H1 (cell line): ENCODE measurements around the gene HMGB4. TPM values are rescaled to one million over a fixed set of nuclear protein-coding genes. Genes with fewer than 3 reads are reported as not detected.

ENCODE experiments used
- CHD2 ChIP-seq: IDR thresholded peaks from 2 replicates; pipeline ENCODE4 v1.6.1; 2012; ENCODE audit warnings: low read length, improper control_type of control experiment
- CHD7 ChIP-seq: fragments of 300-600 bp; sonication (generic); IDR thresholded peaks from 2 replicates; pipeline ENCODE4 v1.7.1; 2012; ENCODE audit warnings: low read length, moderate library complexity, mild to moderate bottlenecking, inconsistent platforms; ENCODE audit not compliant: insufficient replicate concordance
- RXRA ChIP-seq: IDR thresholded peaks from 2 replicates; pipeline ENCODE4 v1.6.1; 2011; ENCODE audit warnings: low read depth, mild to moderate bottlenecking, low read length, moderate library complexity; ENCODE audit not compliant: insufficient read depth
- SP4 ChIP-seq: IDR thresholded peaks from 2 replicates; pipeline ENCODE4 v1.6.1; 2012; ENCODE audit warnings: low read length, inconsistent platforms
- TCF12 ChIP-seq: IDR thresholded peaks from 2 replicates; pipeline ENCODE4 v1.6.1; 2011; ENCODE audit warnings: low read depth, mild to moderate bottlenecking, low read length
- polyA plus RNA-seq, 7 experiments: library from polyadenylated mRNA; depleted of rRNA in 3 of 7; stranded (reverse) in 5 of 7; unstranded in 2 of 7; fragments of >200 nt in 5 of 7; fragments of 200-250 nt in 2 of 7; gene quantifications; 1 replicate in 5 of 7; 2 replicates in 1 of 7; 4 replicates in 1 of 7; pipeline versions ENCODE4 v1.2.1 to v1.2.3, GENCODE V29; 2011 to 2013; ENCODE audit warnings: missing spikeins in 2 of 7, mixed read lengths in 2 of 7
- total RNA-seq: library from RNA; stranded (reverse); fragmentation: NEBNext Ultra II Directional; extraction: Animal tissue kit (Norgen Biotek cat#: 25700); gene quantifications from 2 replicates; pipeline ENCODE4 v1.2.1, GENCODE V29; 2021

Gene HMGB4
- total and polyA plus RNA-seq, 2 of the 8 experiments (the other 6 are each of a cell fraction or from before 2014, with no cell fraction given) = not detected

- no peak for TF ChIP-seq CHD7
- no peak for TF ChIP-seq TCF12
- no peak for TF ChIP-seq SP4
- no peak for TF ChIP-seq CHD2
- TF ChIP-seq RXRA = no peak
Measured at GRCh38 chr1:33824971-33825370, 38.9 kb upstream of the HMGB4 start (continued).
